ENCODE results near the gene SNRNP70. TPM values are rescaled to one million over a fixed set of nuclear protein-coding genes. Genes with fewer than 3 reads are reported as not detected.

The SNRNP70 gene
- total and polyA plus RNA-seq, 2 of the 13 experiments (the other 11 are each of a cell fraction or from before 2014, with no cell fraction given) = 150 to 210 TPM

DNA sequence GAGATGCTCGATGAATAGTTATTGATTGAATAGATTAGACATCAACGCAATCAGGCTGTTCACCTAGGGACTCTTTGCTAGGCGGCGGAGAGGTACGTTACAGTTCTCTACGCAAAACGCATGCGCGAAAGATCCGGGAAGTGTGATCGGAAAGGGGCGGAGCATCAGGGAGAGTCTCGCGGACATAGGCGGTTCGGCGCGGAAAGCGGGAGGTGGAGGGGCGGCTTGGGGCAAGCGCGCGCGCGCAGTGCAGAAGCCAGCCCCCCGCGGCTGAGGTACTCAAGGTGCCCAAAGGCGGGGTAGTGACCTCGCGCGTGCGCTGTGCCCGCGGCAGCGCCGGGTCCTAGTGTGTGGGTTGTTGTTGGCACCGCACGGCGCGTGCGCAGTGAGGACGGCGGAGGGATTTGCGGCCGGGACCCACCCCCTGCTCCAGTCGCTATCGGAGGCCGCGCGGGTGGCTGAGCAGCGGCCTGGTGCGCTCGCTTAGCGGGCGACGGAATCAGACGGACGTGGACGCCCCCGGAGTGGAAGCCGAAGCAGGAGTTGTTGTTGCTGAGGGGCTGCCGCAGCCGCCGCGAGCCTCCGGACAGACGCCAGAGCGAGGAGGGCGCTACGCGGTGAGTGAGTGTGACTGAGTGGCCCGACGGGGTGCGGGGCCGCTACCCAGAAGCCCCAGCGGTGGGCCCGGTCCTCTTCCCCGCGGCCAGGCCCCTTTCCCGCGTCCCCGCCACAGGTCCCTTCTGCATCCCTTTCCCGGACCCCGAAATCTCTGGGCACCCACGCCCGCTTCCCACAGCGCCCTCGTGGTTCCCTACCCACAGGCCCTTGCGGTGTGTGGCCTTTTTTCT is at the start of gene SNRNP70 (continued):
- peak; percentile 75 for TF ChIP-seq PATZ1 (CRISPR knock-in tag; IDR thresholded peaks at IDR 0.05)
- TF ChIP-seq ZSCAN5A (CRISPR knock-in tag; IDR thresholded peaks at IDR 0.05; ENCODE audit: borderline replicate concordance) = peak; percentile 58
- TF ChIP-seq, protein P1, sequence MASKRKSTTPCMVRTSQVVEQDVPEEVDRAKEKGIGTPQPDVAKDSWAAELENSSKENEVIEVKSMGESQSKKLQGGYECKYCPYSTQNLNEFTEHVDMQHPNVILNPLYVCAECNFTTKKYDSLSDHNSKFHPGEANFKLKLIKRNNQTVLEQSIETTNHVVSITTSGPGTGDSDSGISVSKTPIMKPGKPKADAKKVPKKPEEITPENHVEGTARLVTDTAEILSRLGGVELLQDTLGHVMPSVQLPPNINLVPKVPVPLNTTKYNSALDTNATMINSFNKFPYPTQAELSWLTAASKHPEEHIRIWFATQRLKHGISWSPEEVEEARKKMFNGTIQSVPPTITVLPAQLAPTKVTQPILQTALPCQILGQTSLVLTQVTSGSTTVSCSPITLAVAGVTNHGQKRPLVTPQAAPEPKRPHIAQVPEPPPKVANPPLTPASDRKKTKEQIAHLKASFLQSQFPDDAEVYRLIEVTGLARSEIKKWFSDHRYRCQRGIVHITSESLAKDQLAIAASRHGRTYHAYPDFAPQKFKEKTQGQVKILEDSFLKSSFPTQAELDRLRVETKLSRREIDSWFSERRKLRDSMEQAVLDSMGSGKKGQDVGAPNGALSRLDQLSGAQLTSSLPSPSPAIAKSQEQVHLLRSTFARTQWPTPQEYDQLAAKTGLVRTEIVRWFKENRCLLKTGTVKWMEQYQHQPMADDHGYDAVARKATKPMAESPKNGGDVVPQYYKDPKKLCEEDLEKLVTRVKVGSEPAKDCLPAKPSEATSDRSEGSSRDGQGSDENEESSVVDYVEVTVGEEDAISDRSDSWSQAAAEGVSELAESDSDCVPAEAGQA (IDR thresholded peaks at IDR 0.05; ENCODE audit: low read depth) = no peak
- TF ChIP-seq, protein P1 (CRISPR knock-in tag; IDR thresholded peaks at IDR 0.05; ENCODE audit: borderline replicate concordance) = 0 out of 2 replicates have a peak, but pooled peaks have one; percentile 47
- TF ChIP-seq JUN (CRISPR knock-in tag; IDR thresholded peaks at IDR 0.05) = peak; percentile 53; the same call in 1 of the 2 replicates
- TF ChIP-seq SNAPC4 (CRISPR knock-in tag; IDR thresholded peaks at IDR 0.05) = peak; percentile 77
- TF ChIP-seq ZNF777 (CRISPR knock-in tag; IDR thresholded peaks at IDR 0.05) = peak; percentile 60
- TF ChIP-seq MBNL3 (CRISPR knock-in tag; conservative IDR thresholded peaks at IDR 0.05) = no peak
- TF ChIP-seq HNRNPLL (IDR thresholded peaks at IDR 0.05; ENCODE audit: low read depth, low read length, poor library complexity, severe bottlenecking) = peak; percentile 84
- peak; percentile 10; the same call in 1 of the 2 replicates for TF ChIP-seq HMG20B (CRISPR knock-in tag; conservative IDR thresholded peaks at IDR 0.05)
- TF ChIP-seq EED (CRISPR knock-in tag; IDR thresholded peaks at IDR 0.05) = 0 out of 2 replicates have a peak, but pooled peaks have one; percentile 12
- TF ChIP-seq SMAD3 (CRISPR knock-in tag; IDR thresholded peaks at IDR 0.05) = peak; percentile 79
